HPDE6-E6E7 (cell line): ENCODE data around the gene BMP3.

Experiments
- DNase-seq: peaks from one replicate; pipeline ENCODE4 v3.0.0; 2011; ENCODE audit warnings: missing footprints; ENCODE audit errors: extremely low spot score

Gene BMP3

DNA sequence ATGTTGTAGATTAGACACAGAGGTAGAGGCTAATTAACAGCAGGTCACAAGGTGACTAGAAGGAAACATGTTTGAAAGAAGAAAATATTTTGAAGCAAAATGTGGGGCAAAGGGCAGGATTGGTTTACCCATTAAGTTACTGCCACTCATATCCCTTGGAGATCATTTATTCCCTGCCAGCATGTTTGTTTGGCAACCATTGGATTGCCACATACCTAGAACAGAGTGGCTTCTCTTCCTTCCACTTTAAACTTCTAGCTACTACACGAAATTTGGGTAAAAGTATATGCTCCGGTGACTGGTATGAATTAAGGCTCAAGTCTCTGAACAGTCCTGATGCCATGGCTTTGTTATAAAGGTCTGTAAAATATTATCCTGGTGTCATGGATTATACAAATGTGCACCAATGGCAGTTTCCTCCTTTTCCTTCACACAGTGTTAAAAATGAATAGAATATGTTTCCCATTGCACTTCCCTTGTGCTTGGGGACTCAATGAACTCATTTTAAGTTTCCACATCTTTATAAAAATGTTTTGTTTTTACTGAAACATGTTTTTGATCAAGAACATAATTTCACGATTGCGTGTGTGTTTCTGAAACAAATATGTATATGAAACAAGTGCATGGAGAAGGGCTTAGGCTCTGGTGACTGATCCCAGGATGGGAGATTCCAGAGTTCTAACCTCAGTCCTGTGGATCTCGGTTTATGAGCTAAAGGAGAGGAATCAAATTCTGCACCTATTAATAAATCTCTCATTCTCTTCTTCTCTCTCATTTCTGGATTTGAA is 12.3 kb downstream of the BMP3 start:
- DNase-seq: no peak

DNA sequence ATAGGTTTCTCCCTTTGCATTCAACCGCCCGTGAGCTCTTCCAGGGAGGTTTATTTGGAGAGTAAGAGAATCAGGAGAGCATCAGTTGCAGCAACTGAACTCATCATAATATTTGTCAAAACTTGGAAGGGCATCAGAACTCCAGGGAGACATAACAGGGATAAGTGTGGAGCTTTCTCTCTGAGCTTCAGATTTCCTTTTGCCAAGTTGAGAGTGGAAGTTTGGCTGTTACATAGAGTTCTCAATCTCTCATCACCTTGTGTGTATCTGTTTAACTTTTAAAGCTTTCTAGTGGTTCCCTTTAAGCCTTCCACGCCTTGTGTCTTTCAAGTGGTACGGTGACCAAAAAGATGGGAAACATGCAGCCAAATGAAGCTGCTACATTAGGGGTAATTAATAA is 18.8 kb downstream of the BMP3 start:
- no peak for DNase-seq

DNA sequence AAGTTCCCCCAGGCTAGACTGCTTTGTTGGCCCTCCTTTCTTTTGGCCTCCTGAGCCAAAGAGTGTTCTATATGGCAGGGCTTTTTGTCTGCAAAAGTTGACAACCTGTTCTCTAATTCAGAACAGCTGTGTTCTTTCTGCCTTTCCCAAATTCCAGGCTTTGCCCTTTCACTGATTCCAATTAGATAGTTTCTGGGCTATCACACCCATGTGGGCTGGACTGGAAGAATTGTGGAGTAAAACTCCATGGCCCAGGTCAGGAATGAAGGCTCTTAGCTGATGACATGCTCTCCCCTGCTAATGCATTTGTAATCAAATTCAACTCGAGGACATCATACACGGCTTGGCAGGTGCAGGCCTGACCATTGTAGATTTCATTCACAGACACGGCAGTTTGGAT is 19.4 kb downstream of the BMP3 start:
- no peak for DNase-seq

DNA sequence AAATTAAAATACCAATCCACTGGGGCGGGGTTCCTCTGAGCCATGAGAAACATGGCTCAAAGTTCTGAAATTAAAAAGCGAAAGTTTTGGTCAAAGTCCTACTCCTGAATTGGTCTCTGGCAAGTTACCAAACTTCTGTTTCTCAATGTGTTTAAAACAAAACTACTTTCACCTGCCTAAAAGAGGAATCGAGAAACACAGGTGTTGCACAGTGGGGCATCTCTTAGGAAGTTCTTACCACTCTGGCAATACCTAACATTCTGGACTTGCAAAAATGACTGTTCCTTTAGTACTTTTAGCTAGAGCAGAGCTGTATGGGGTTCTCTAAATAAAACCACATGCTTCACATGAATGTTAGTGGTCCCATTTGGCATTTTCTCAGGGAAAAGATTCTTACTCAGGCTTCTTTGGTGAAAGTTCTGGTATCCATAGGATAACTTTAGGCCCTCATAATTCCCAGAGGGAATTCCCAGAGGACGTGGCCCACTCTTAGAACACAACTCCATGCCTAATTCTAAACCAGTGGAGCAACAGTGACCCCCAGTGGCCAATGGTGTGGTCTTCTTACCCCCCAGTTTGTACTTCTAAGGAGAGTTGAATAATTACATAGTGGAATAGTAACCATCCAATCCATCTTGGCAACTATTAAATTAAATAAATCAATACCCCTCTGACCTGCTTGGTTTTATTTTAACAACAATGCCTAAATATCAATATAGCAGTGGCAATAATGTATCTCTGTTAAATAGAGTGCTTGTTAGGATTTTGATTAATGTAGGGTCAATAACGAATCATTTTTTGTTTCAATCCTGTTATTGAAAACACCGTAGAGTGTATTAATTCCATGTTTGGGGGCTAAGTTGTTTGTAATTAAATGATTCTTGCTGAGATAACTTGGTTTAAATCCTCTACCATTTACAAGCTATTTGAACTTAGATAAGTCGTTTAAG is 21.9 kb downstream of the BMP3 start:
- no peak for DNase-seq

DNA sequence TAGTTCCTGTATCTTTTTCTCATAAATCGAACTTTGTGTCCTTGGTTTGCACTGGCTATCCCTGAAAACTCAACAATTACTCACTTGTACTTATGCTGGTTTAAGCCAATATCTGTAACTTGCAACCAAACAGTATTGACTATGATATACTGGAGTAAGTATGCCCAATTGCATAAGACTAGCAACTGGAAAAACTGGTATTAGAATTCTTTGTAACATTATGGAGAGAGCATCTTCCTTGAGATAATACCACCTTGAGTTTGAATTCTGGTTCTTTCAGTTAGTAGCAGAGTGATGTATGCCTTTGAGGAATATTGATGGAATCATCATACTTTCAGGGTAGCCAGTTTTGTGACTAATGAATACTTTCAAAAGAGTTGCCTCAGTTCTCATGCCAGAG is 28.1 kb downstream of the BMP3 start:
- no peak for DNase-seq

DNA sequence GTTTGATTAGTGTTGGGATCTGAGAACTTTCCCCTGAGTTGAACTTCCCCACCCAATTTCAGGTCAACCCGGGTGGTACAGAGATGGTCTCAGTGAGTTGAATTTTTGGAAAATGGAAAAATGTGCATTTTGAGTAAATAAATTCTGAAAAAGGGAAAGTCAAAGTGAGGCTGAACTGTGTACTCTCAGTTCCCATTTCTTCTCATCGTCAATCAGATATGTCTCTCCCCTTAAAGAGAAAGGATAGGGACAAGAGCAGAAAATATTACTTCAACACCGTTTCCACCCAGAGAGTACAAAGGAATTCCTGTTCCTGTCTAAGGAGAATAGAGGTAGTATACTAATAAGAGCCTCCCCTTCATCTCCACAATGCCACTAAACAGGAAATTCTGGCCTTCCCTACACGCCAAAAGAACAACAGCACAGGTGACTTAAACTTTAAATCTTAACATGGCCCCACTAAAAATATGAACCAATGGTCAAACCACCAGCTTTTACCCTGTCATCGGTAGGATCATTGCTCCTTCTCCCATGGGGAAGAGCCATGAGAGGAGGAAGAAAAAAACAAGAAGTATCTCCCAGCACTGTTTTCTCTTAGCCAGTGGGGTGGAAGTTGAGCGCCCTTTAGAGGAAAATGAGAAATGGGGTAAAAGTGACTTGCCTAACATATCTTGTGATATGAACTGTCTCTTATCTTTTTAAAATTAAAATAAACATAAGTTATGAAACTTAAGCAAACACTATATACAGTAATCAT is 30.3 kb downstream of the BMP3 start:
- DNase-seq: no peak

DNA sequence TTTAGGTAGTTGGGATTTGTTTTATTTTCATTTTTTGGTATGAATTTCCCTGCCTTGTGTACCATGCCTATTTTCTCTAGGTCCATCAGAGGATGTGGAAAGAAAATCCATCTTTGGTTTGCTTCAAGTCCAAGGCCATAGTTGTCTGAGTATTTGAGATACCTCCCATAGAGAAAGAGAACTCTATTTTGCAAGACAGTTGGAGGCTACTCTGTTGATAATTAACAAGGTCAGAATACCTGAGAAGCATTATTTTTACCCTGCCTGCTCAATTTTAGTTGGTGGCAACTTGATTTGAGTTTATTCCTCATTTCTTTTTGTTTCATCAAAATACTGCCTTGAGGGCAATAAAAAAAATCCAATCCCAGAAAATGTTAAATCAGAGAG is 30.8 kb downstream of the BMP3 start:
- DNase-seq: no peak

DNA sequence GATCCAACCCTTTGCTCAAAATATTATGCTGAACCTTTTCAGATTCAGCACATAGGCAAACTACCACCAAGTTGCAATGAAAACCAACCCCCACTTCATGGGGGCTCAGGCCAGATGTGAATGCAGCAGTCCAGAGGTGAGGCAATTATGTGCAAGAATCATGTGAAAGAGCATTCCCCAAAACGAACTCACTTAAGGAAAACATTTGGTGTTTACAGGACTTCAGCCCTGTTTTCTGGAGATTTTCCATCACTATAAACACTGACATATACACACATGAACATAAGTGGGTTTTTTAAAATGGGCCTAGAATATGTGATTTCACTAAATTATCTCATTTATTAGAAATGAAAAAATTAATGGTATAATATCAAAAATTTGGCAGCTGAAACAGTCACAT is 31.5 kb downstream of the BMP3 start:
- no peak for DNase-seq

DNA sequence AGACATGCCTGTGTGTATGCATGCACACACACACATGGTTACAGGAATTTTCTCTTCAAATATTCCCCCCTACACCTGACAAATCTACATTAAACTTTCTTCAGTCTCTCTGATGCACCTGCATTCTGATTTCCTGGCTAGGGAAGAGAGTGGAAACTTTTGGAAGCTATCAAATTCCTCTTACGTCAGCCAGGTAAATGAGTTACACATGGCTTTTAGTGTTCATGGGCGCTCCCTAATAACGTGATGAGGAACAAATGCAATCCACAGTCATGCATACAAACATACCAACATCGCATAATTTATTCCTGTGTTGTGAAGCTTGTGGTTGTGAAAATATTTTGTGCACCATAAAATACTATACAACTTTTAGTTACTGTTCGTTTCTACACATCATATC is 34.9 kb downstream of the BMP3 start:
- DNase-seq: no peak

DNA sequence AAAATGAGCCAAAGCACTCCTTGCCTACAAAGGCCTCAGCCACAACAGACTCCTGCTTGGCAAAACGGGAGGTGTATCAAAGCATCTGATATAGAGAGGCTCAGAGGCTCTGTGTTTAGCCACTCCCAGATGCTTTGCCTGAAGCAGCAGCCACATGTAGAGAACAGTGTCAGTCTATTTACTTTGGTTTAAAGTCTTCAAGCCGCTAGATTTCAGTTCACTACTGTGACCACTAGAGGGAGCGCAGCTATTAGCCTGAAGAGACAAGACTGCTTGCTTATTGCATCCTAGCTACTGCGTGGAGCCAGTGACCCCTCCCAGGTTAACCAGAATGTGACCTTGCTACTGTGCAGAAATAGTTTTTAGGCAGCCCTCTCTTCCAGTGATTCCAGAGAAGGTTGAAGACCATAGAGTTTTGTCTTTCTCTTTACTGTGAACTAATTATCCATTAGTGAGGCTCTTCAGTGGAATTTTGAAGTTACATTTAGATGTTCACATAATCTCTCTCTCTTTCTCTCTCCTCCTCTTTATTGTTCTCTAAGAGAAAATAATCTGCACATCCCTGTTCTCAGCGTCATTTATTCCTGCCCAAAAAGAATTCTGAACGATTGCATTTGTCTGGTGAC is 39.3 kb downstream of the BMP3 start:
- DNase-seq: peak; percentile 26

DNA sequence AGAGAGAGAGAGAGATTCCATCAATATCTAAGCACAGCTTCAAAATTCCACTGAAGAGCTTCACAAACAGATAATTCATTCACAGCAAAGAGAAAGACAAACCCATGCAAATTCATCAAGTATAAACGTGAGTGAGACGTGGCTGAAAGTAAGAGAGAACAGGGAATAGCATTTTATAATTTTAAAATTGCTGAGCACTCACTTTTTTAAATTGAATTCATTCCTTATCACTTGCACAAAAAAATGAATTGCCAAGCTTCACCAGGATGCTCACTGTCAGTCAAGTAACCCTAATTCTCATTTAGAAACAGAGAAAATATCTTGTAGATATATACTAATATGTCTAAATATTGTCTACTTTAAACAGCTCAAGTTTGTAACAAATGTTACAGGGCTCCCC is 40.5 kb downstream of the BMP3 start:
- no peak for DNase-seq

DNA sequence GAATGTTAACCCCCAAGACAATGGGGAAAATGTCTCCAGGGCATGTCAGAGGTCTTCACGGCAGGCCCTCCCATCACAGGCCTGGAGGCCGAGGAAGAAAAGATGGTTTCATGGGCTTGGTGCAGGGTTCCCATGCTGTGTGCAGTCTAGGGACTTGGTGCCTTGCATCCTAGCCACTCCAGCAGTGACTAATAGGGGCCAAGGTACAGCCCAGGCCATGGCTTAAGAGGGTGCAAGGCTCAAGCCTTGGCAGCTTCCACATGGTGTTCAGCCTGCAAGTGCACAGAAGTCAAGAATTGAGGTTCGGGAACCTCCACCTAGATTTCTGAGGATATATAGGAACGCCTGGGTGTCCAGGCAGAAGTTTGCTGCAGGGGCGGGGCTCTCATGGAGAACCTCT is 50.6 kb downstream of the BMP3 start:
- DNase-seq: no peak

DNA sequence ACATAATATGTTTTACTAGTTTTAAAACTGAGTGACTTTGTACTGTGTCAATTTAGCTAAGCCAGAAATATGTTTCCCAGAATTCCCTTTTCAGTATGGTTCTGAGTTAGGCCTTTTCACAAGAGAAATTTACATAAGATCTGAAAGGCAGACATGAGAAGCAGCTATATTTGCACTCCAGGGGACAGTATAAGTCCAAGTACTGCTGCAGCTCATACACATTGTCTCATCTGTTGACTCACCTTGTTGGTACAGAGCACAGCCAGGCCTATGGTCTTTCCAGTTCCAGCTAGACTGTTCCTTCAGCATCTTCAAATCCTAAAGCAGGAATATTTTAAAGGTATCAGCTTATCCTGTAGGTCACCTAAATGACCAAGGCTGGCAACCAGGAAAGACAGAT is 53.5 kb downstream of the BMP3 start:
- DNase-seq: peak; percentile 48

DNA sequence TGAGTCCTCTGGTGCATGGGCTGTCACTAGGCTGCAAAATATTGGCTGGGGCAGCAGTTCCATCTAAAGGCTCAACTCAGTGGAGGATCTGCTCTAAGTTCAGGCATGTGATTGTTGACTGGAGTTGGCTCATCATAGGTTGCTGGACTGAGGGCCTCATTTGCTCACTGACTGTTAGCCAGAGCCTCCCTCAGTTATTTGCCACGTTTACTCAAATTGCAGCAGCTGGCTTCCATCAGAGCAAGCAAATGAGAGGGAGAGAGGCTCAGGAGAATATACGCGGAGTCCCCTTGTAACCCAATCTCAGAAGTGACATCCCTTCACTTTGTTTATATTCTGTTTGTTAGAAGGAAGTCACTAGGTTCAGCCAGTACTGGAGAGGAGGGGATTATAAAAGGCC is 54.1 kb downstream of the BMP3 start:
- no peak for DNase-seq

DNA sequence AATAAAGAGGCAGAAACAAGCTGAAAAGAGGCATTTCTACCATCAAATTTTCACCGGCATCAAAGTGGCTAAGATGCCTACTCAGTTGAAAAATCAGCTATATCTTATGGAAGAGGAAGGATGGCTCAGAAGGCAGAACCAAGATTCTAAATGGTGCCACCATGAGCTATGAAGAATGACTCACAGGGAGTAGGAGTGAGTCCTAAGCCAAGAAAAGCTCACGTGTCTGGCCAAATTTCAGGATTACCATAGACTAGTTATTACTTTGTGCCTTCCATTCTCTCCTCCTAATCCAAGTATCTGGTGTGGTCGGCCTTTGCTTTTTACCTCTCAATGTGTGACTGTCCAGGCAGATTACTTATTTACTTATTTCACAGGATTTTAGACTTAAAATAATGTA is 54.8 kb downstream of the BMP3 start:
- DNase-seq: no peak

DNA sequence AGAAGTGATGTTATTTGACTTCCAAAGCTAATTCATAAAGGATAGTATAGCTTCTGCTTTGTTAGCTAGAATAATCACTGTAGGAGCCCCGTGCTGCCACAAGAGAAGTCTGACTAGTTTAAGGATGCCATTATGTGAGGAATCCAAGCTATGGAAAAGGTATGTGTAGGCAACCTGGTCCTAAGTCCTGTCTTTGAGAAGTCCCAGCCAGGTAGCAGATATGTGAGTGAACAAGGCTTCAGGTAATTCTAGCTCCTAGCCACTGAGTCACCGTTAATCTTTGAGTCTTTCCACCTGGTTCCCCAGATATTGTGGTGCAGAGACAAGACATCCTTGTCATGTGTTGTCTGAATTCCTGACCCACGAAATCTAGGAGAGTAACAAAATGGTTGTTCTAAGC is 55.5 kb downstream of the BMP3 start:
- no peak for DNase-seq

DNA sequence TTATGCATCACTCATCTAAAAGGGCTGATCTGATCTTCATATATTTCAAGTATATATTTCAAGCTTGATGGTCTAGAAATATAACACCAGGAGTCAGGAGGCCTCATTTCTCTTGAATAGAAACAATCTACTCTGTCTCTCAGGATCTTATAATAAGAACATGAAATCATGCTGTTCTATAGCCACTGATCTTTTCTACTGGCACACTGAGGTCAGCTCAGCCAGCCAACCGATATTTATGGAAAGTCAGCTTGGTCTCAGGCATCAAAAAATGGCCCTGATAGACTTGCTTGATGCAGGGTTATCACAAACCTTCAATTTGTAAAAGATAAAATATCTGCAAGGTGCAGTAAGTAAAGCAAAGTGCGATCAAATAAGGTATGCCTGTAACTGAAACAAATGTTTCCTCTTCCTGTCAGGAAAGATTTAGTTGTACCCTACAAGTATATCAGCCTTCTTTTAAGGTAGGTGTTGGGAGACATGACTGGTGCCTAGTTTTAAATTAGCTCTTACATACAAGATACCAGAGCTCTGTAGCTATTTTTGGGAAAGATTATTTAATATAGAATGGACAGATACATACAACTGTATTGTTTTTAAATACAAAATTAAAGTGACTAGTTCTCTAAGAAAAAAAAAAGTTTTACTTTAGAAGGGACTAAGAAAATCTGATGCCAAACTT is 63.4 kb downstream of the BMP3 start:
- no peak for DNase-seq

DNA sequence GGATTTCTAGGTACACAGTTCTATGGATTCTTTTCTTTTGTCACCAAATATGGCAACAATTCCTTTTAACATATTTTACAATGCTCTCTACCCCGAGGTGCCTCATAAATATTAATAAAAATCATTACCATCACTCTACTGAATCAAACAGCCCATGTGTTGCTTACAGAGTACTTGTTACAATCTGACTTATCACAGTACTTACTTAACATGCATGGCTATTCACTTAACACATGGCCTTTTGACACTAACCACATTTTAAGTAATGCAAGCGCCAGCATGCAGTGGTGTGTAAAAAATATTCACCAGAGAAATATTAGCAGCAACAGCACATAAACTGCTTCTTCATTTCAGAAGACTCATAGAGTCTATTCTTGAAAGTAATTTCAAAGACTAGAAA is 64.9 kb downstream of the BMP3 start:
- DNase-seq: no peak

DNA sequence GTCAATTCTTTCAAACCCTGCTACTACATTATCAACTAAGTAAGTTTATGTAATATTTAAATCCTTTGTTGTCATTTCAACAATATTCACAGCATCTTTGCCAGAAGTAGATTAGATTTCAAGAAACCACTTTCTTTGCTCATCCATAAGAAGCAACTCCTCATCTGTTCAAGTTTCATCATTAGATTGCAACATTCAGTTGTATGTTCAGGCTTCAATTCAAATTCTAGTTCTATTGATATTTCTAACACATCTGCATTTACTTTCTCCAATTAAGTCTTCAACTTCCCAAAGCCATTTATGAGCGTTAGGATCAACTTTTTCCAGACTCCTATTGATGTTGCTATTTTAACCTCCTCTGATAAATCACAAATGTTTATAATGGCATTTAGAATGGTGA is 66.1 kb downstream of the BMP3 start:
- DNase-seq: no peak

DNA sequence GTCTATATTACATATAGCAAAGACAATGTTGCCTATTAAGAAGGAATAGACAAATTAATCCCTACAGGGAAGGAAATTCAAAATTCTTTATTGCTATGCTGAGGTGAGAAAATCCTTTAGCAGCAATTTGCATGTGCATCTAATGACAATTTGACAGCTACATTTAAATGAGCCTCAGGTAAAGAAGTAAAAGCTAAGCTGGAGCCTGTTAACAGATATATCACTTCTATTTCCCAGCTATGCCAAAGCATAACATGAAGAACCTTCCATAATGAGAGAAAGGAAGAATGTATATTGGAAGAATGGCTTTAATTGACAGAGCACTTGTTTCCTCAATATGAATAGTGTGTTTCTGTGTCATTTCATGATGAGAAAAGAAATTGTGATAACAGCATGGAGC is 71.6 kb downstream of the BMP3 start:
- DNase-seq: no peak

DNA sequence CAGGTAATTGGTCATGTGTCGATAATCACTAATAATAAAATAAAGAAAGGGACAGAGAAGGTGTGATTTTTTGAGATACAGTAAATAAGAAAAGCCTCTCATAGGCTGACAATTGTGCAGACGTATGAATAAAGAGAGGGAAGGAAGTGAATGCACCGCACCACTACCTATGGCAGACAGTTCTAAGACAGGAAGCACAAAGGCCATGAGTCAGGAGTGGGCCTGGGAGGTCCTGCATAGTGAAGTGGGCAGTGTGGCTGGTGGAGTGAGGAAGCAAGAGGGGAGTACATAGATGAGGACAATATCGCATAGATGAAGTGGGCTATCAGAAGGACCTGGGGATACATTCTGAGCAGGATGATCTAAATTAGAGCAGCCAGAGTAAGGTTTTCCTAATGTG is 75.6 kb downstream of the BMP3 start:
- no peak for DNase-seq
